Measurements from ENCODE around the gene CEP78. TPM values are rescaled to one million over a fixed set of nuclear protein-coding genes. Genes with fewer than 3 reads are reported as not detected.

The CEP78 gene
- total and polyA plus RNA-seq, 12 donors: 1.7 to 5.7 (median 3.2) TPM

DNA sequence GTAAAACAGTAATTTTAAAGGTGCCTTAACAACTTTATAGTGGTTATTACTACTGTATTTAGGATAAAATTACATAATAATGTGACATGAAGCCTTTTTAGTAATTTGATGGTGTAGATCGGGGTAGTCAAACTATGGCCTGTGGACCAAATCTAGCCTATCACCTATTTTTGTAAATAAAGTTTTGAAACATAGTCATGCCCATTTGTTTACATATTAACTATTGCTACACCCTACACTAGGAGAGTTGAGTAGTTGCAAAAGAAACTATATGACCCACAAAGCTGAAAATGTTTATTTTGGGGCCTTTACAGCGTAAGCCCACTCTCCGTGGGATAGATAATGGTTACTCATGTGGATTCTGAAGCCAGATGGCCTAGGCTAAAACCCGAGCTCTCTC is 6.2 kb downstream of the CEP78 start:
- Histone ChIP-seq H3K9me3 (no peaks in the 10 kb centered on the region), H3K36me3 (peaks cover 0 to 61% (median 6%) of the 10 kb centered on the region in 9 donors), H3K27ac (no peak overlapping the region), H3K27me3 (no peaks in the 10 kb centered on the region), H3K4me3 (no peak overlapping the region), H3K4me1 (peaks cover 0 to 6% (median 0%) of the 10 kb centered on the region in 9 donors)
- intact Hi-C loops (cut with DNase I): no loop called here
- no peak for DNase-seq
- WGBS, 2 donors: 92 to 95% methylated on average over 4 of the region's 4 CpGs
- TF ChIP-seq, protein P1, sequence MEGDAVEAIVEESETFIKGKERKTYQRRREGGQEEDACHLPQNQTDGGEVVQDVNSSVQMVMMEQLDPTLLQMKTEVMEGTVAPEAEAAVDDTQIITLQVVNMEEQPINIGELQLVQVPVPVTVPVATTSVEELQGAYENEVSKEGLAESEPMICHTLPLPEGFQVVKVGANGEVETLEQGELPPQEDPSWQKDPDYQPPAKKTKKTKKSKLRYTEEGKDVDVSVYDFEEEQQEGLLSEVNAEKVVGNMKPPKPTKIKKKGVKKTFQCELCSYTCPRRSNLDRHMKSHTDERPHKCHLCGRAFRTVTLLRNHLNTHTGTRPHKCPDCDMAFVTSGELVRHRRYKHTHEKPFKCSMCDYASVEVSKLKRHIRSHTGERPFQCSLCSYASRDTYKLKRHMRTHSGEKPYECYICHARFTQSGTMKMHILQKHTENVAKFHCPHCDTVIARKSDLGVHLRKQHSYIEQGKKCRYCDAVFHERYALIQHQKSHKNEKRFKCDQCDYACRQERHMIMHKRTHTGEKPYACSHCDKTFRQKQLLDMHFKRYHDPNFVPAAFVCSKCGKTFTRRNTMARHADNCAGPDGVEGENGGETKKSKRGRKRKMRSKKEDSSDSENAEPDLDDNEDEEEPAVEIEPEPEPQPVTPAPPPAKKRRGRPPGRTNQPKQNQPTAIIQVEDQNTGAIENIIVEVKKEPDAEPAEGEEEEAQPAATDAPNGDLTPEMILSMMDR (IDR thresholded peaks at IDR 0.05): no peak
- no peak for ATAC-seq

DNA sequence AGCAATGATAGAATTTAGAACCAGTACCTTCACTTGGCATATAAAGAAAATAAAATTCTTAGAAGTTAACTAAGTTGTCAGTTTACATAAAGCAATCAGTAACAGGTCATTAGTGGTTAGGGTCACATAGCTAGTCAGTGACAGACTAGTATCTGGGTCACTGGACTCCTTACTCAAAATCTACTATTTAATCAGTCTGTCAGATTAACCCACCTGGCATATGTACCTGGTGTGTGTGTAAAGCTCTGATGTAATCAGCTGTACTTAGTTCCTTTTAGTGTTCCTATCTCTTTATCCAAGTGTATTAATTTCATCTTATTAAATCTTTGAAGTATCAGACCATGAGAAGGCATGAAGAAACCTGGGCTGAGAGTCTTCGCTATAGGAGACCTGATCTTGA is 7.3 kb downstream of the CEP78 start:
- Histone ChIP-seq H3K9me3 (no peaks in the 10 kb centered on the region), H3K27me3 (no peaks in the 10 kb centered on the region), H3K4me3 (no peak overlapping the region), H3K27ac (no peak overlapping the region), H3K4me1 (no peaks in the 10 kb centered on the region), H3K36me3 (peaks cover 0 to 62% (median 6%) of the 10 kb centered on the region in 9 donors)
- ATAC-seq (no peak), DNase-seq (no peak)
- intact Hi-C loops (cut with DNase I): no loop called here
- TF ChIP-seq, protein P1 (IDR thresholded peaks at IDR 0.05): no peak
- 100% methylated on average over 1 of the region's 1 CpG for WGBS, 2 donors

DNA sequence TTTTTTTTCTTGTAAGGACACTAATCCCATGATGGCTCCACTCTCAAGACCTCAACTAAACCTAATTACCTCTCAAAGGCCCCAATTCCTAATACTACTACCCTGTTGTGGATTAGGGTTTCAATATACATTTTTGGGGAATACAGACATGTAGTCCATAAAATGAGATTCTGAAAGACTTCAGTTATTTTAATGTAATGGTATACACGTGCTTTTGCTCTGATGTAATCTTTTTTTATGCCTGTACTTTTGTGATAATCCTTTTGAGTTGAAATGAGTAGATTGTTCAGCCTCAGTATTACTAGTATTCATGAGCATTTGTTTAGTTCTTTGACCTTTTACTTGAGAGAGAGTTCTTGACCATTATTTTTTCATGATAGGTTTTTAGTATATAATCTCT is 9.5 kb downstream of the CEP78 start:
- Histone ChIP-seq H3K36me3 (peaks cover 0 to 78% (median 6%) of the 10 kb centered on the region in 9 donors), H3K9me3 (no peaks in the 10 kb centered on the region), H3K27me3 (no peaks in the 10 kb centered on the region), H3K4me1 (no peaks in the 10 kb centered on the region), H3K27ac (no peak overlapping the region), H3K4me3 (no peak overlapping the region)
- ATAC-seq: no peak
- TF ChIP-seq, protein P1 (IDR thresholded peaks at IDR 0.05): no peak
- intact Hi-C loops (cut with DNase I): no loop called here
- DNase-seq: no peak
- WGBS, 2 donors: 88 to 93% methylated on average over 1 of the region's 1 CpG

DNA sequence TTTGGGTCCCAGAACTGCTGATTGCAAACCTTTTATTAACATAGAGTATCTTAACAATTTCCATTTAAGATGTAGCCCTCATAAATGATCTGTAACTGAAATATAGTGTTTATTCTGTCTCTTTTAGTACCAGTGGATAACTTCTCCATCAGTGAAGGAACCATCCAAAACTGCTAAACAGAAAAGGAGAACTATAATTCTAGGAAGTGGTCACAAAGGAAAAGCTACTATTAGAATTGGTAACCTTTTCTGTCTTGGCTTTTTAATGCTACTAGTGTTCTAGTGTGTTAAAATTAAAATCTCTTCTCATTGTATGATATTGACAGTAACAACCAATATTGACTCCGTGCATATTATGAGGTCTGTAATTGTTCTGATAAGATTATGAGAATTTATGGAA is 12.8 kb downstream of the CEP78 start:
- DNase-seq (no peak), ATAC-seq (no peak)
- Histone ChIP-seq H3K27ac (no peak overlapping the region), H3K4me1 (no peaks in the 10 kb centered on the region), H3K27me3 (no peaks in the 10 kb centered on the region), H3K9me3 (no peaks in the 10 kb centered on the region), H3K4me3 (no peak overlapping the region), H3K36me3 (peaks cover 0 to 81% (median 2%) of the 10 kb centered on the region in 9 donors)
- TF ChIP-seq, protein P1 (IDR thresholded peaks at IDR 0.05): no peak
- intact Hi-C loops (cut with DNase I): no loop called here
- WGBS, 2 donors: 88 to 98% methylated on average over 1 of the region's 1 CpG

All from heart right ventricle (tissue), 16 donors.